Coronary artery (tissue), 2 donors: Measurements from ENCODE around the gene PLXNB1.

Source experiments
- DNase-seq: peaks from one replicate; pipeline ENCODE4 v3.0.0-alpha.2; 2017; ENCODE audit warnings: low spot score
- H3K27ac ChIP-seq, 2 donors: fragments of 200-600 bp; sonication (generic); one replicate each; pipeline ENCODE4 v1.5.1; 2016 to 2019
- H3K4me3 ChIP-seq: fragments of 200-600 bp; sonication (generic); 2 replicates; pipeline ENCODE4 v1.5.1; 2016; ENCODE audit warnings: mild to moderate bottlenecking, moderate library complexity
- TF ChIP-seq, protein P1 (sequence below): fragments of 200-600 bp; sonication (generic); IDR thresholded peaks from one replicate; pipeline ENCODE4 v1.5.1; 2019; ENCODE audit warnings: antibody characterized with exemption

Gene PLXNB1

DNA sequence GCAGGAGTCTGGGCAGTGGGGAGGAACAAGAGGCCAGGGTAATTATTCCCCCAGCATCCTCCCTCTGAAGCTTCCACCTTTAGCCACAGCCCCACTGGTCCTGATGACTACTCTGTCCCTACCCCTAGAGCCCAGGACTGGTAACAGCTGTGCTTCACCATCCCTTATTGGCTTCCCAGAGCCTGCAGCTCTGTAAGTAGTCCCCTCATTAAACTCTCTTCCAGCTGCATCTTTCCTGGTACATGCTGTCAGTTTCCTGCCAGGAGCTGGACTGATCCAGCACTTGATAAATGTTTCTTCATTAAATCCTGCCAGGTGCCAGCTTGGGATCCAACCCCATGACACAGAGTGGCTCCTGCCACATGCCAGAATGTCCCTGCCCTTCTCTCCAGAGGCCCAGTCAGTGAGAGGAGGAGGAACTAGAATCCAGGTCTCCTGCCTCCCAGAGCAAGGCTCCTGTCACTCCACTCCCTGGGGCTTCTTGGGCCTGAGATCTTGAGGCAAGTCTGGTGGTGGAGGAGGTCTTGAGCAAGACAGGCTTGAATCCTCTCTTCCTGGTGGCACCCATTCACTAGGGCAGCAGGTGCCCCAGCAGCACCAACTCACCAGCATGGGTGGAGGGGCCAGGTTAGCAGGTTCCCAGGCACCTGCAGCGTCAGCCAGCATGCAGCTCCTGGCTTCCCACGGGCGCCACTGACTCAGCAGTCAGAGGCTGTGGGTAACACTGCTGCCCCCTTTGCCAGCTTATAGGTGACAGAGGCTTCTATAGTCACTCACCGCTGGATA, 30.3 kb downstream of the PLXNB1 start:
- DNase-seq = no peak
- Histone ChIP-seq H3K27ac (no peak overlapping the region), H3K4me3 (no peak overlapping the region)
- TF ChIP-seq, protein P1, sequence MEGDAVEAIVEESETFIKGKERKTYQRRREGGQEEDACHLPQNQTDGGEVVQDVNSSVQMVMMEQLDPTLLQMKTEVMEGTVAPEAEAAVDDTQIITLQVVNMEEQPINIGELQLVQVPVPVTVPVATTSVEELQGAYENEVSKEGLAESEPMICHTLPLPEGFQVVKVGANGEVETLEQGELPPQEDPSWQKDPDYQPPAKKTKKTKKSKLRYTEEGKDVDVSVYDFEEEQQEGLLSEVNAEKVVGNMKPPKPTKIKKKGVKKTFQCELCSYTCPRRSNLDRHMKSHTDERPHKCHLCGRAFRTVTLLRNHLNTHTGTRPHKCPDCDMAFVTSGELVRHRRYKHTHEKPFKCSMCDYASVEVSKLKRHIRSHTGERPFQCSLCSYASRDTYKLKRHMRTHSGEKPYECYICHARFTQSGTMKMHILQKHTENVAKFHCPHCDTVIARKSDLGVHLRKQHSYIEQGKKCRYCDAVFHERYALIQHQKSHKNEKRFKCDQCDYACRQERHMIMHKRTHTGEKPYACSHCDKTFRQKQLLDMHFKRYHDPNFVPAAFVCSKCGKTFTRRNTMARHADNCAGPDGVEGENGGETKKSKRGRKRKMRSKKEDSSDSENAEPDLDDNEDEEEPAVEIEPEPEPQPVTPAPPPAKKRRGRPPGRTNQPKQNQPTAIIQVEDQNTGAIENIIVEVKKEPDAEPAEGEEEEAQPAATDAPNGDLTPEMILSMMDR = no peak

DNA sequence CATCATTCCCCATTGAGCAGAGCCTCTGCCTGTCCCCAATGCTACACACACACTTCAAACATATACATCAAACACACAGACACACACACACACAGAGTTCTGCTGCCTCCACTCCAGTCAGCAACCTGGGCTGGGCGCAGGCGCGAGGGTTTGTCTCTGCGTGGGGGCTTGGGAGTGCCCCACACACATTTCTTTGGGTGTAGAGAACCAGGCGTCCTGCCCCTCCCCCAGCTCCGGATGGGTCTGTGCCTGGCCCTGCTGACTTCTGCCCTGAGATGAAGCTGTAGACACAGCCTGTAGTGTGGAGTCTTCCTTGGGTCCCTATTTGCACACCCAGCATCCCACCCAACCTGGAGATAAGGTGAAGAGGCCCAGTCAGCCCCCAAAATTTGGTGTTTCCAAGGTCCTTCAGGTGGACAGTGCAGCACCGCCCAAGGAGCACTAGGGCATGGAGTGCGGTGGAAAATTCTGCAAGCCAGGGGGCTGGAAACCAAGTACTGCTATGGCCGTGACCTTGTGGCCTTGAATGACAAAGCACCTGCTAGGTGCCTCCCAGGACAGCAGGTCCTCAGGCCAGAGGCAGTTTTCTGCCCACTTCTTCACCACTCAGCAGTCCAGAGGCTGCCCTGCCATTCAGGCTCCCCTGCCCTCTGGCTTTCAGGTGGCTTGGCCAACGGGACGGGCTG, 31.0 kb downstream of the PLXNB1 start:
- TF ChIP-seq, protein P1 = no peak
- Histone ChIP-seq H3K27ac (no peak overlapping the region), H3K4me3 (no peak overlapping the region)
- DNase-seq = no peak

DNA sequence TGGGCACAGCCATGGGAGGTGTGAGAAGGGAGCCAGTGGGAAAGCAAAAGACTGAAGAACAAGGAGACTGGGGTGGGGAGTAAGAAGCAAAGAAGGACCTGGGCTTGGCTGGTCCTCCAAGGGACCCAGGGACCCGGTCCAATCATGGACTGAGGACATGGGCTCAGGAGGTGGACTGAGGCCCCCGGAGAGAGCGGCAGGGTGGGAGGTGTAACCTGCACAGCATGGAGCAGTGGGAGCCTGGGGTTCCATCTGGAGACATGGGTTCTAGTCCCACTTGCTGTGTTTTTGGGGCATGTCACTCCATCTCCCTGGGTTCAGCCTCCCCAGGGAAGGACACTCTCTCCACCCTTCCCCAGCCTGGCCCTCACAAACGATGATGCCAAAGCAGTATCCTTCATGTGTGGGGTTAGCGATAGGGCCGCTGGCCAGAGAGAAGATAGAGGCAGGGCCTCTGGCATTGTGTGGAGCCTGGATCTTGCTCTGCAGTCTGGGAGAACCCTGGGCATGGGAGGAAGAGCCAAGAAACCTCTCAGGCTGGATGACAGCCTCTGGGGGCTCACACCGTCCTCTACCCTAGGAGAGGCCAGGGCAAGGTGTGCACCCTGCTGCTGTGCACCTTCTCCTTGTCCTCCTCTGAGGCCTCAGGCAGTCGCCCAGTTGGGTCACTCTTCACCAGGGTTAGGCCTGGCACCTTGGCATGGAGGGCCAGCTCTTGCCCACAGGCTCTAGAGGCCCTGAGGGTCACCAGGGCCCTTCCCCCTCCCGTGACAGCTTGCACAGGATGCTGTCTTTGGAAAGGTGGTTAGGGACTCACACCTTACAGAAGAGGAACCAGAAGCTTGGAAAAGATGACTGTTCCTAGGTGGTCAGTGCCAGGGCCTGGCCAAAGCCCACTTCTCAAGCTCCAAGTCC, 31.9 kb downstream of the PLXNB1 start:
- no peak overlapping the region for H3K27ac ChIP-seq
- H3K4me3 ChIP-seq = no peak overlapping the region
- TF ChIP-seq, protein P1 = no peak
- no peak for DNase-seq

DNA sequence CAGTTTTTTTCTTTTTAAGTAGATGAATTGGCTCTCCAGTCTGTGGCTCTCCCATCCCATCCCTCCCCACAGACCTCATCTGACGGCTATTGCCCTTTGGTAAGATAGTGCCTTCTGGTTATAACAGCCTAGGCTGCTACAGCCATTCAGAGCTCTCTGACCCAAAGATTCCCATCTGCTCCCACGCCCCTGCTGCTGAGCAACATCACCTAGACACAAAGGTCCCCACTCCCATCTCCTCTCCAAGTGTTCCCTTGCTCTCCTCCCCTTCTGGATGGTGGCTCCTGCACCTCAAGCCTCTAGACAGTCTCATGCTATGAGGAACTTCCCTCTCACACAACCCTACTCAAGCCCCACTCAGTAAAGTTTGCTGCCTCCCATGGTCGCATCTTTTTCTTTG, 34.2 kb downstream of the PLXNB1 start:
- DNase-seq = no peak
- TF ChIP-seq, protein P1 = no peak
- Histone ChIP-seq H3K27ac (no peak overlapping the region), H3K4me3 (no peak overlapping the region)

DNA sequence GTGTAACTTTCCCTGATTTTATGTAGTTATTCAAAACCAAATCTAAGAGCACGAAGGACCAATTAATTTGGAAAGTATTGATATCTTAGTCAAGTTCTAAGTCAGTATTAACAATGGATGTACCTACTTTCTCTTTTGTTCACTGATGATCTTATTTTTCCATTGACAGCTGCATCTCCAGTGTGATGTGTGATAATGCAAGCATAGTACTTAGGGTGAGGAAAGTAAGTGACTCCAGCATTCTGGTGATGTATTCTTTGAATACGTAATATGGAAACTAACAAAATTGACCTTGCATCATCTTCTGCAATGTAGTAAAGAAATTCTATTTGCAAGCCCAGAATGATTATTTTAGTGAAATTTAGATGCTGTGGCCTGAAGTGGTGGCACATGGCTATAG, 35.5 kb downstream of the PLXNB1 start:
- DNase-seq = no peak
- TF ChIP-seq, protein P1 = no peak
- Histone ChIP-seq H3K27ac (no peak overlapping the region), H3K4me3 (no peak overlapping the region)

DNA sequence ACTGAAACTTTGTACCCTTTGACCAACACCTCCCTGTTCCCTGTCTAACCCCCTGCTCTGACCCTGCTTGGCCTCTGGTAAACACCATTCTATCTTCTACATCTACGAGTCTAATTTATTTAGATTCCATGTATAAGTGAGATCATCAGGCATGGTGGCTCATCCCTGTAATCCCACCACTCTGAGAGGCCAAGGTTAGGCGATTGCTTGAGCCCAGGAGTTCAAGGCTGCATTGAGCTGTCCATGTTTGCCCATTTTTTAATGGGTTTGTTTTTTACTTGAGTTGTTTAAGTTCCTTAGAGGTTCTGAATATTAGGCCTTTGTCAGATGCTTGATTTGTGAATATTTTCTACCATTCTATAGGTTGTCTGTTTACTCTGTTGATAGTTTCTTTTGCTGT, 40.9 kb downstream of the PLXNB1 start:
- H3K27ac ChIP-seq = no peak overlapping the region
- TF ChIP-seq, protein P1 = no peak
- DNase-seq = no peak

More for the DNA sequence above, 40.9 kb downstream of the PLXNB1 start:
- H3K4me3 ChIP-seq = no peak overlapping the region
